ENCODE results near the gene FGR.

The FGR gene

DNA sequence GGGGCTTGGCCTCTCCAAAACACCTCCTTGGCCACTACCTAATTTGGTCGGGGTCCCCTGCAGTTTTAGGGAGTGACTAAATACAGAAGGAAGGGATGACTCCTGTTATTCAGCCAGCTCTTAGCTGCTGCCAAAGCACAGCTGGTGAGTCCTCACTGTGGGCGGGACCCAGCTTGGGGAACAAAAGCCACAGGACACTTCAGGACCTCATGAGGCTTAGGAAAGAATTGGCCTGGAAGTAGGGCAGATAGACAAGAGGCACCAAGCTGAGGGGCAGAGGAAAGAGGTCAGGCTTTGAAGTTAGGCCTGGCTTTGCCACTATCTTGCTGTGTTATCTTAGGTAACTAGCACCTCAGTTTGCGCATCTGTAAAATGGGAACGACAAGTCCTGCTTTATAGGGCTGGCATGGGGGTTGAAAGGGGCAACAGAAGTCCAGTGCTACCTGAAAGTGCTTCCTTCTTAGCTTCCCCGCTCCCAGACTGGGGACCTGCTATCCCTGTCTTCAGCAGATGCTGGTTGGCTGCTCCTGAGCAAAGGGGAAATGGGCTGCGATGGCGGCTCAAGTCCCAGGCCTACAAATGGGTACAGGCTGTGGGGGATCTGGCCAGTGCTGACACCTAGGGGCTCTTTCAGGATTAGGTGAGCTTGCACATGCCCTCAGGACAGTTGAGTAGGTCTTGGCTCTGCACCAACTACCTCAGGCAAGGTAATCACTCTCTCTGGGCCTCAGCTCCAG is 21.3 kb upstream of the FGR start:
- H3K4me3 ChIP-seq (ENCODE audit: low read length): no peak overlapping the region
- H3K9ac ChIP-seq (ENCODE audit: low read length): no peak overlapping the region
- peaks cover 11% of the 10 kb centered on the region for H3K4me1 ChIP-seq (ENCODE audit: control insufficient read depth, insufficient read depth, low read length)
- H3K27me3 ChIP-seq (ENCODE audit: control insufficient read depth, insufficient read depth, low read length): no peaks in the 10 kb centered on the region
- no peaks in the 10 kb centered on the region for H3K36me3 ChIP-seq (ENCODE audit: control insufficient read depth, insufficient read depth, low read length)
- H3K9me3 ChIP-seq (ENCODE audit: control insufficient read depth, low read length): no peaks in the 10 kb centered on the region

GRCh38 chr1:27655151-27655937 is 20.4 kb upstream of the FGR start:
- Histone ChIP-seq H3K4me3 (ENCODE audit: low read length) (no peak overlapping the region), H3K9ac (ENCODE audit: low read length) (no peak overlapping the region), H3K36me3 (ENCODE audit: control insufficient read depth, insufficient read depth, low read length) (no peaks in the 10 kb centered on the region), H3K9me3 (ENCODE audit: control insufficient read depth, low read length) (no peaks in the 10 kb centered on the region), H3K27me3 (ENCODE audit: control insufficient read depth, insufficient read depth, low read length) (no peaks in the 10 kb centered on the region), H3K4me1 (ENCODE audit: control insufficient read depth, insufficient read depth, low read length) (peaks cover 8% of the 10 kb centered on the region)

- H3K9me3 ChIP-seq (ENCODE audit: control insufficient read depth, low read length): no peaks in the 10 kb centered on the region
Measured at GRCh38 chr1:27652111-27652864, 17.3 kb upstream of the FGR start.

GRCh38 chr1:27650539-27651175 is 15.7 kb upstream of the FGR start:
- Histone ChIP-seq H3K27me3 (ENCODE audit: control insufficient read depth, insufficient read depth, low read length) (no peaks in the 10 kb centered on the region), H3K4me1 (ENCODE audit: control insufficient read depth, insufficient read depth, low read length) (no peaks in the 10 kb centered on the region), H3K36me3 (ENCODE audit: control insufficient read depth, insufficient read depth, low read length) (no peaks in the 10 kb centered on the region), H3K9me3 (ENCODE audit: control insufficient read depth, low read length) (no peaks in the 10 kb centered on the region), H3K9ac (ENCODE audit: low read length) (no peak overlapping the region), H3K4me3 (ENCODE audit: low read length) (no peak overlapping the region)

More at GRCh38 chr1:27652111-27652864, 17.3 kb upstream of the FGR start:
- no peak overlapping the region for H3K4me3 ChIP-seq (ENCODE audit: low read length)
- no peaks in the 10 kb centered on the region for H3K4me1 ChIP-seq (ENCODE audit: control insufficient read depth, insufficient read depth, low read length)
- H3K36me3 ChIP-seq (ENCODE audit: control insufficient read depth, insufficient read depth, low read length): no peaks in the 10 kb centered on the region
- no peaks in the 10 kb centered on the region for H3K27me3 ChIP-seq (ENCODE audit: control insufficient read depth, insufficient read depth, low read length)
- H3K9ac ChIP-seq (ENCODE audit: low read length): no peak overlapping the region

GRCh38 chr1:27650171-27650538 is 15.2 kb upstream of the FGR start:
- no peaks in the 10 kb centered on the region for H3K36me3 ChIP-seq (ENCODE audit: control insufficient read depth, insufficient read depth, low read length)
- no peaks in the 10 kb centered on the region for H3K9me3 ChIP-seq (ENCODE audit: control insufficient read depth, low read length)
- no peak overlapping the region for H3K9ac ChIP-seq (ENCODE audit: low read length)
- H3K27me3 ChIP-seq (ENCODE audit: control insufficient read depth, insufficient read depth, low read length): no peaks in the 10 kb centered on the region
- H3K4me1 ChIP-seq (ENCODE audit: control insufficient read depth, insufficient read depth, low read length): no peaks in the 10 kb centered on the region
- no peak overlapping the region for H3K4me3 ChIP-seq (ENCODE audit: low read length)

DNA sequence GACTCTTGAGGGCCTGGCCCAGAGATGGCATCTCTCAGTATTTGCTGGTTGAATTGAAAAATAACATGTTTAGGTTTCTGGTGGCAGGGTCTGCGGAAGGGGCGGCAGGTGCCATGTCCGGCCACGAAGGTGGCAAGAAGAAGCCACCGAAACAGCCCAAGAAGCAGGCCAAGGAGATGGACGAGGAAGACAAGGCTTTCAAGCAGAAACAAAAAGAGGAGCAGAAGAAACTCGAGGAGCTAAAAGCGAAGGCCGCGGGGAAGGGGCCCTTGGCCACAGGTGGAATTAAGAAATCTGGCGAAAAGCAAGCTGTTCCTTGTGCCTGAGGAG is 14.3 kb upstream of the FGR start:
- no peak overlapping the region for H3K4me3 ChIP-seq (ENCODE audit: low read length)
- no peak overlapping the region for H3K9ac ChIP-seq (ENCODE audit: low read length)
- H3K9me3 ChIP-seq (ENCODE audit: control insufficient read depth, low read length): no peaks in the 10 kb centered on the region
- no peaks in the 10 kb centered on the region for H3K36me3 ChIP-seq (ENCODE audit: control insufficient read depth, insufficient read depth, low read length)
- no peaks in the 10 kb centered on the region for H3K4me1 ChIP-seq (ENCODE audit: control insufficient read depth, insufficient read depth, low read length)
- no peaks in the 10 kb centered on the region for H3K27me3 ChIP-seq (ENCODE audit: control insufficient read depth, insufficient read depth, low read length)

DNA sequence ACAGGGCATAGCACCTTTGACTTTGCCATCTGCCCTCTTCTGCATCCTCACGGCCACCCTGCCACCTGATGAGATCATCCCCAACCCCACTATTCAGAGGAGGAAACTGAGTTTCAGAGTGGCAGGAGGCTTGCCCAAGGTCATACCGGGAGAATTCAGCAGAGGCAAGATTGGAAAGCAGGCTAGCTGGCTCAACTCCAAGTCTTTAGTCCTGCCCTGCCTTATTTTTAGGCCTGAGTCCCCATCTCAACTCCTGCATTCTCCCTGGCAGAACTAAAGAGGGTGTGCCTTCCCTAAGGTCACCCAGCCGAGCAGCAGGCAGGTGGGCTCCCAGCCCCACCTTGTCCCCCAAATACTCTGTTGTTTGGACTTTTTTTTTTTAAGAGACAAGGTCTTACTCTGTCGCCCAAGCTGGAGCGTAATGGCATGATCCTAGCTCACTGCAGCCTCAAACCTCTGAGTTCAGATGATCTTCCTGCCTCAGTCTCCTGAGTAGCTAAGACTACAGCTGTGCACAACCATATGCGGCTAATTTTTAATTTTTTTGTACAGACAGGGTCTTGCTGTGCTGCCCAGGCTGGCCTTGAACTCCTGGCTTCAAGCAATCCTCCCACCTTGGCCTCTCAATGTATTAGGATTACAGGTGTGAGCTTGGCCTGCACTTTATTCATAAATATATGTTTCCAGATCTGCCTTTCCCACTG is 13.8 kb upstream of the FGR start:
- H3K9ac ChIP-seq (ENCODE audit: low read length): no peak overlapping the region
- no peak overlapping the region for H3K4me3 ChIP-seq (ENCODE audit: low read length)
- no peaks in the 10 kb centered on the region for H3K36me3 ChIP-seq (ENCODE audit: control insufficient read depth, insufficient read depth, low read length)
- H3K27me3 ChIP-seq (ENCODE audit: control insufficient read depth, insufficient read depth, low read length): no peaks in the 10 kb centered on the region
- H3K9me3 ChIP-seq (ENCODE audit: control insufficient read depth, low read length): no peaks in the 10 kb centered on the region
- no peaks in the 10 kb centered on the region for H3K4me1 ChIP-seq (ENCODE audit: control insufficient read depth, insufficient read depth, low read length)

DNA sequence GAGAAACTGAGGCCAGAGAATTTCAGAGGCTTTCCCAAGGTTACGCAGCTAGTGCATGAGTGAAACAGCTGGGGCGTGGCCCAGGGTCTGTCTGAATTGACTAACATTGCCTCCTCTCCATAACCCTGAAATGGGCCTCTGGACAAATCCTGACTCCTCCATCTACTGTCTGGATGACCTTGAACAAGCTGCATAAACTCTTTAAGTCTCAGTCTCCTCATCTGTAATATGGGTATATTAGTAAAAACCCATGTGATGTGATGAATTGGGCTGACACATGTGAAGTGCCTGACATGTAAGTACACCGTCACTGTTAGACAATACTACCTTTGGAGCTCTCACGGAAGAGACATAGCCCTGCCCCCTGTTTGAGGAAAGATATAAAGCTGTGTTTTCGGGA is 12.3 kb upstream of the FGR start:
- H3K4me1 ChIP-seq (ENCODE audit: control insufficient read depth, insufficient read depth, low read length): no peaks in the 10 kb centered on the region

DNA sequence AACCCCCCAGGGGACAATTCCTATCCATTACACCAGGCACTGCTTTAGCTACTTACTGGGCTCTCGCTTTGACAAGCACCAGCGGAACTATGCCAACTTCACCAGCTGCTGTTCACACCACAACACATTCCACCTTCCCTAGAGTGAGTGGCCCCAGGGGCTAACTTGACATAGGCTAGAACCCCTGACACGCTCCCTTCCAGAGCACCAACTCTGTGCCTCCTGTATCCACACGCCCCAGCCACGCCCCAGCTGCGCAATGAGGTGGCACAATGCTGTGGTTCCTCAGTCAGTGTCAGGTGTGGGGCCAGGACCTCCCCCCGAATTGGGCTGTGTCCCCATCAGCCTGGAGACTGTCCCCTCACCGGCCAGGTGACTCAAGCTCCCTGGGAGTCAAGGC is 11.7 kb upstream of the FGR start:
- no peak overlapping the region for H3K4me3 ChIP-seq (ENCODE audit: low read length)
- H3K27me3 ChIP-seq (ENCODE audit: control insufficient read depth, insufficient read depth, low read length): no peaks in the 10 kb centered on the region
- no peaks in the 10 kb centered on the region for H3K4me1 ChIP-seq (ENCODE audit: control insufficient read depth, insufficient read depth, low read length)
- no peaks in the 10 kb centered on the region for H3K36me3 ChIP-seq (ENCODE audit: control insufficient read depth, insufficient read depth, low read length)
- H3K9ac ChIP-seq (ENCODE audit: low read length): no peak overlapping the region
- no peaks in the 10 kb centered on the region for H3K9me3 ChIP-seq (ENCODE audit: control insufficient read depth, low read length)

More for the DNA sequence above, 12.3 kb upstream of the FGR start:
- H3K36me3 ChIP-seq (ENCODE audit: control insufficient read depth, insufficient read depth, low read length): no peaks in the 10 kb centered on the region
- H3K4me3 ChIP-seq (ENCODE audit: low read length): no peak overlapping the region
- H3K9me3 ChIP-seq (ENCODE audit: control insufficient read depth, low read length): no peaks in the 10 kb centered on the region
- H3K27me3 ChIP-seq (ENCODE audit: control insufficient read depth, insufficient read depth, low read length): no peaks in the 10 kb centered on the region
- no peak overlapping the region for H3K9ac ChIP-seq (ENCODE audit: low read length)

- H3K9ac ChIP-seq (ENCODE audit: low read length): no peak overlapping the region
- no peaks in the 10 kb centered on the region for H3K36me3 ChIP-seq (ENCODE audit: control insufficient read depth, insufficient read depth, low read length)
- no peaks in the 10 kb centered on the region for H3K9me3 ChIP-seq (ENCODE audit: control insufficient read depth, low read length)
- no peaks in the 10 kb centered on the region for H3K4me1 ChIP-seq (ENCODE audit: control insufficient read depth, insufficient read depth, low read length)
- no peaks in the 10 kb centered on the region for H3K27me3 ChIP-seq (ENCODE audit: control insufficient read depth, insufficient read depth, low read length)
- no peak overlapping the region for H3K4me3 ChIP-seq (ENCODE audit: low read length)
Measured at GRCh38 chr1:27645071-27645415, 10.1 kb upstream of the FGR start.

- H3K9me3 ChIP-seq (ENCODE audit: control insufficient read depth, low read length): no peaks in the 10 kb centered on the region
- no peak overlapping the region for H3K4me3 ChIP-seq (ENCODE audit: low read length)
- H3K4me1 ChIP-seq (ENCODE audit: control insufficient read depth, insufficient read depth, low read length): no peaks in the 10 kb centered on the region
- H3K27me3 ChIP-seq (ENCODE audit: control insufficient read depth, insufficient read depth, low read length): no peaks in the 10 kb centered on the region
- no peak overlapping the region for H3K9ac ChIP-seq (ENCODE audit: low read length)
- no peaks in the 10 kb centered on the region for H3K36me3 ChIP-seq (ENCODE audit: control insufficient read depth, insufficient read depth, low read length)
Measured at GRCh38 chr1:27644369-27645070, 9.5 kb upstream of the FGR start.

Data from mucosa of stomach (tissue), 1 donor.